Activated T-helper 2 cell treated with anti-CD3 and anti-CD28 coated beads, Interferon-gamma antibody, Interleukin-2, Interleukin-4, amounts not matched to agents 10 μg/mL and 5 μg/mL and 100 μg/mL, durations not matched to agents 14 hours and 24 hours and 36 hours (primary cell): Measurements from ENCODE around the gene SLC30A2. TPM values are rescaled to one million over a fixed set of nuclear protein-coding genes. Genes with fewer than 3 reads are reported as not detected.

ENCODE experiments used
- DNase-seq: peaks from one replicate; pipeline ENCODE4 v3.0.0; 2021; ENCODE audit warnings: low spot score
- H3K27ac Mint-ChIP-seq: one replicate; pipeline ENCODE4 v1.8.0; 2021; ENCODE audit warnings: mixed read lengths
- H3K27me3 Mint-ChIP-seq: one replicate; pipeline ENCODE4 v1.8.0; 2021; ENCODE audit warnings: low read depth, mixed read lengths
- H3K36me3 Mint-ChIP-seq: one replicate; pipeline ENCODE4 v1.8.0; 2021; ENCODE audit warnings: low read depth, mixed read lengths
- H3K4me1 Mint-ChIP-seq: one replicate; pipeline ENCODE4 v1.8.0; 2021; ENCODE audit warnings: low read depth, mixed read lengths
- H3K4me3 Mint-ChIP-seq: one replicate; pipeline ENCODE4 v1.8.0; 2021; ENCODE audit warnings: low read depth, mild to moderate bottlenecking, moderate library complexity, mixed read lengths
- H3K9me3 Mint-ChIP-seq: one replicate; pipeline ENCODE4 v1.8.0; 2021; ENCODE audit warnings: mixed read lengths
- intact Hi-C: fragments of 100-400 bp; cut with micrococcal nuclease; formaldehyde crosslinking; loops from one replicate; pipeline ENCODE4 v1.15.1; 2023
- total RNA-seq: library from RNA; stranded (reverse); gene quantifications from 2 replicates; pipeline ENCODE4 v1.2.3, GENCODE V29; 2022

Gene SLC30A2
- total RNA-seq, 1 donor from 2014 or later: not detected

DNA sequence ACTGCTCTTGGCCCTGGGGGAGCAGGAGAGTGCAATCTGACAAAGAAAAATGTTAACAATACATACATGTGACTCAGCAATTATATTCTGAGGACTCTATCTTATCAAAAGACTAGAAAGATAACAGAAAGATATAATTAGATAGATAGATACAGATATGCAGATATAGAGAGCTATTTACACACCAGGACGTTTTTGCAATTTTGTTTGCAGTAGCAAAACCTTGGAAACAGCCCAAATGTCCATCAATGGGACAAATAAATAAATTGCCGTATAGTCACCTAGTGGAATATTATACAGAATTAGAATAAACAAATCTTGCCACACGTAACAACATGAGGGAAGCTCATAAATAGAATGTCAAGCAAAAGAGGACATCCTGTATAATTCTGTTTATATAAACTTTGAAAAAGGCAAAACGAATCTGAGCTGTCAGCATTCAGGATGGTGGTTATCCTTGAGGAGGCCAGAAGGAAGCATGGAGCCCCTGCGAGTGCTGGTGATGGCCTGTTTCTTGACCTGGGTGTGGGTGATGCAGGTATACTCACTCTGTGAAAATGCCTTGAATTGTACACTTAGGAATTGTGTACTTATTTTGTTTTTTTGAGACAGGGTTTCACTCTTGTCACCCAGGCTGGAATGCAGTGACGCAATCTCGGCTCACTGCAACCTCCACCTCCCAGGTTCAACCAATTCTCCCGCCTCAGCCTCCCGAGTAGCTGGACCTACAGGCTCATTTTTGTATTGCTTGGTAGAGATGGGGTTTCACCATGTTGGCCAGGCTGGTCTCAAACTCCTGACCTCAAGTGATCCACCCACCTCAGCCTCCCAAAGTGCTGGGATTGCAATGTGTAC lies 34.3 kb upstream of the SLC30A2 start:
- H3K4me3 Mint-ChIP-seq: no peak overlapping the region
- no peak overlapping the region for H3K27ac Mint-ChIP-seq
- H3K27me3 Mint-ChIP-seq: peaks cover 44% of the 10 kb centered on the region
- H3K36me3 Mint-ChIP-seq: no peaks in the 10 kb centered on the region
- H3K4me1 Mint-ChIP-seq: peaks cover 11% of the 10 kb centered on the region
- no peaks in the 10 kb centered on the region for H3K9me3 Mint-ChIP-seq
- intact Hi-C loops: no loop called here
- DNase-seq: no peak

DNA sequence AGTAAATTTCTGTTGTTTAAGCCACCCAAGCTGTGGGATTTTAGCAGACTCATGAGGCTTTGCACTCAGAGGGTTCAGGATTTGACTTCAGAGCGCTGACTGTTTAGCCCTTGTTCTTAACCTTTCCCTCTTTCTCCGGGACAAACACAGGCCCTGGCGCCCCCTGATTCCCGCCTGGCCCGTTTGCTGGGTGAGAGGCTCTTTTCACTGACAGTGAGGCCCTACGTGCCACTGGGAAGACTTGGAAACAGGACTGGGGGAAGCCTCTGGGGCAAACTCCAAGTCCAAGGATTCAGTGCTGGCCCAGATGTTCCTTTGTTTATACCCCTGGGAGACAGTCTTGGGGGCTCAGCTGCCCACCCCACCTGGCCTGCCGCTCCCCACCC lies 33.3 kb upstream of the SLC30A2 start:
- H3K27me3 Mint-ChIP-seq: peaks cover 41% of the 10 kb centered on the region
- no peaks in the 10 kb centered on the region for H3K36me3 Mint-ChIP-seq
- no peaks in the 10 kb centered on the region for H3K9me3 Mint-ChIP-seq
- intact Hi-C loops: no loop called here
- no peak overlapping the region for H3K4me3 Mint-ChIP-seq
- peaks cover 11% of the 10 kb centered on the region for H3K4me1 Mint-ChIP-seq
- DNase-seq: no peak
- no peak overlapping the region for H3K27ac Mint-ChIP-seq

- H3K27ac Mint-ChIP-seq: no peak overlapping the region
- H3K4me3 Mint-ChIP-seq: no peak overlapping the region
- intact Hi-C loops: no loop called here
- DNase-seq: no peak
- no peaks in the 10 kb centered on the region for H3K9me3 Mint-ChIP-seq
- H3K36me3 Mint-ChIP-seq: no peaks in the 10 kb centered on the region
- H3K4me1 Mint-ChIP-seq: peaks cover 11% of the 10 kb centered on the region
- H3K27me3 Mint-ChIP-seq: peaks cover 38% of the 10 kb centered on the region
These were observed 32.6 kb upstream of the SLC30A2 start for GRCh38 chr1:26078286-26079177.

DNA sequence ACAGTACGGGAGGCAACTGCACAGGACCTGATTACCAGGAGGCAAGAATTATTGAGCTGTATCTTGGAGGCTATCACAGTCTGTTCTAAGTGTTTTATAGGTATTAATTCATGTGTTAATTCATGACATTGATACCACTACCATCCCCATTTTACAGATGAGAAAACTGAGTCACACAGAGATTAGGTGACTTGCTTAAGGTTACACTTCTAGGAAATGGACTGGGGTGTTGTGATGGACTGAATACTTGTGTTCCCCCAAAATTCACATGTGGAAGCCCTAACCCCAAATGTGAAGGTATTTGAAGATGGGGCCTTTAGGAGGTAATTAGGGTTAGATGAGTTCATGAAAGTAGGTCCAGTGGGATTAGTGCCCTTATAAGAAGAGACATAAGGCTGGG lies 31.6 kb upstream of the SLC30A2 start:
- no peak for DNase-seq
- no peaks in the 10 kb centered on the region for H3K36me3 Mint-ChIP-seq
- no peaks in the 10 kb centered on the region for H3K9me3 Mint-ChIP-seq
- H3K27me3 Mint-ChIP-seq: peaks cover 38% of the 10 kb centered on the region
- H3K27ac Mint-ChIP-seq: no peak overlapping the region
- no peak overlapping the region for H3K4me3 Mint-ChIP-seq
- intact Hi-C loops: no loop called here
- H3K4me1 Mint-ChIP-seq: peaks cover 11% of the 10 kb centered on the region

DNA sequence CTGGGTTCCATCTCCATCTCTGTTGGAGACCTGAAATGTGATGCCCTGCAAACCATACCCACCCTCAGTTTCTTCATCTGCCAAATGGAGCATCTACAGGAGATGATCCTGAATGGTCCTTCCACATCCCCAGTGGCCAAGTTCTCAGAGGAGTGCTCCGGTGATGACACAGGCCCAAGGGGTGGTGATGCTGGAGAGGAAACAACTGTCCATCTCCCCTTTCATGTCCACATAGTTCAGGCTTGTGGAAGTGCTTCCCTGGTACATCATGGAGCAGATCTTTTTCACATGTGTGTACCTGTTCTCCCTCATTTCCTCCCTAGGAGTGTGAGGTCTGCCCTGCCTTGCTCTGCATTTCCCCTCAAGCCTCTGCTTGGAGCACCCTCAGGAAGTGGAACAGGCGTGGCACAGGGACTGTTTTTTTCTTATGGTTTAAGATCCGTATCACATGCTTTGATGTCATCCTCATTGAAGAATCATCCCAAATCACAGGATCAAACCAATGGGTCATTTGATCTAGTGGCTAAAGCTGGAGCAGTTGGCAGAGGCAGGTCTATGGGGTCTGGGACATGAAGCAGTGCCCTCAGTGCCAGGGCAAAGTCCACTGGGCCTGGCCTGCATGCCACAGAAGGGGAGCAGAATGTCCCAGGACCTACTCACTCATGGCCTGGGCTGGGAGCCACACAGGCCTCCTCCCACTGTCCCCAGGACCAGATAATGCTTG lies 29.7 kb upstream of the SLC30A2 start:
- Mint-ChIP-seq H3K27me3 (peaks cover 50% of the 10 kb centered on the region), H3K4me3 (no peak overlapping the region), H3K9me3 (no peaks in the 10 kb centered on the region), H3K27ac (no peak overlapping the region), H3K4me1 (peaks cover 11% of the 10 kb centered on the region), H3K36me3 (no peaks in the 10 kb centered on the region)
- DNase-seq: no peak
- intact Hi-C loops: no loop called here

DNA sequence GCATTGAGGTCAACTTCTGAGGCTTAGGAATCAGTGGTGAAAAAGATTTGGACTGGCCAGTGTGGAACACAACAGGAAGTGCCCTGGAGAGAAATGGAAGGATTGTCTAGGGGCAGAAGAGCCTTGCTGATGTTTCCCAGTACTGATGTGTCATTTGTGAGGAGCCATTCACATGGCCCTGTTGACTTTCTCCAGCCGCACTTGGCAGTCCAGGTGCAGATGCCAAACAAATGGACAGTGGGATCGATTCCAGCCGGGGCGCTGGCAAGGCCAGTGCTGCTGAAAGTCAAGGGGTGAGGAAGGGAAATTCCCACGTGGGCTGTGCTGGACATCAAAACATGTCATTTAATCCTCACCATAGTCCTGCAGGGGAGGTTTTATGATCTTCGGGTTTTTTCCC lies 26.4 kb upstream of the SLC30A2 start:
- Mint-ChIP-seq H3K27ac (no peak overlapping the region), H3K36me3 (no peaks in the 10 kb centered on the region), H3K4me3 (no peak overlapping the region), H3K4me1 (peaks cover 11% of the 10 kb centered on the region), H3K9me3 (no peaks in the 10 kb centered on the region), H3K27me3 (peaks cover 46% of the 10 kb centered on the region)
- intact Hi-C loops: no loop called here
- DNase-seq: no peak

- Mint-ChIP-seq H3K4me3 (no peak overlapping the region), H3K27ac (no peak overlapping the region), H3K36me3 (no peaks in the 10 kb centered on the region), H3K9me3 (no peaks in the 10 kb centered on the region), H3K4me1 (peaks cover 5% of the 10 kb centered on the region), H3K27me3 (peaks cover 41% of the 10 kb centered on the region)
- intact Hi-C loops: no loop called here
- DNase-seq: no peak
These were observed 25.0 kb upstream of the SLC30A2 start for GRCh38 chr1:26070963-26071342.

GRCh38 chr1:26070296-26070962 lies 24.5 kb upstream of the SLC30A2 start:
- H3K9me3 Mint-ChIP-seq: no peaks in the 10 kb centered on the region
- no peak for DNase-seq
- H3K36me3 Mint-ChIP-seq: no peaks in the 10 kb centered on the region
- no peak overlapping the region for H3K4me3 Mint-ChIP-seq
- H3K27ac Mint-ChIP-seq: no peak overlapping the region
- peaks cover 39% of the 10 kb centered on the region for H3K27me3 Mint-ChIP-seq
- intact Hi-C loops: no loop called here
- peaks cover under 1% of the 10 kb centered on the region for H3K4me1 Mint-ChIP-seq

- intact Hi-C loops: no loop called here
- Mint-ChIP-seq H3K36me3 (no peaks in the 10 kb centered on the region), H3K9me3 (no peaks in the 10 kb centered on the region), H3K27me3 (peaks cover 37% of the 10 kb centered on the region), H3K4me1 (no peaks in the 10 kb centered on the region), H3K4me3 (no peak overlapping the region), H3K27ac (no peak overlapping the region)
- DNase-seq: no peak
These were observed 24.0 kb upstream of the SLC30A2 start for GRCh38 chr1:26069941-26070295.

DNA sequence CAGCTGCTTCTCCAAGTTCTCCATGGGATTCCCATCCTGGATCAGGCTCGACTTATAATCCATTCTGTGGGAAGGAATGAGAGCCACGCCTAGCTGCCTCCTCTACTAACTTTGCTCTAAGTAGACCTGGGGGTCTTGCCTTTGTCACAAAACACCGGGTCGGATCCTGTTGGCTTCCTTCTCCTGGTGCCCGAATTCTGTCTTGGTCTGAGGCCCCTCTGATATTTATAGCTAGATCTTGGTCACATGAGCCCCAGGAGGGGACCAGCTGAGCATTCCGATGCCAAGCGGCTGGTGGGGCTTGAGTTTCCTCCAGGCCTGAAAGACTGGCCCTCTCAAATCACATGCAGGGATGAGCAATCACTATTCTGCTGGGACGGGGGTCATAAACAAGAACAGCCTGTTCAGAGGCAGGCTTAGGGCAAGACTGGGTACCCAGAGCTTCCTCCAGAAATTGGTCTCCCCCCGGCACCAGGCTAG lies 21.6 kb upstream of the SLC30A2 start, which contains the start of gene TRIM63:
TRIM63 (minus strand) TSS at position 199 of the 480 bp plus-strand sequence; CDS start at position 63, 136 bp downstream.
- no peak for DNase-seq
- peaks cover 35% of the 10 kb centered on the region for H3K27me3 Mint-ChIP-seq
- intact Hi-C loops: no loop called here
- H3K4me1 Mint-ChIP-seq: no peaks in the 10 kb centered on the region
- H3K27ac Mint-ChIP-seq: no peak within 1 kb of the TSS
- H3K36me3 Mint-ChIP-seq: no peaks in the 10 kb centered on the region
- no peak within 1 kb of the TSS for H3K4me3 Mint-ChIP-seq
- H3K9me3 Mint-ChIP-seq: no peaks in the 10 kb centered on the region

DNA sequence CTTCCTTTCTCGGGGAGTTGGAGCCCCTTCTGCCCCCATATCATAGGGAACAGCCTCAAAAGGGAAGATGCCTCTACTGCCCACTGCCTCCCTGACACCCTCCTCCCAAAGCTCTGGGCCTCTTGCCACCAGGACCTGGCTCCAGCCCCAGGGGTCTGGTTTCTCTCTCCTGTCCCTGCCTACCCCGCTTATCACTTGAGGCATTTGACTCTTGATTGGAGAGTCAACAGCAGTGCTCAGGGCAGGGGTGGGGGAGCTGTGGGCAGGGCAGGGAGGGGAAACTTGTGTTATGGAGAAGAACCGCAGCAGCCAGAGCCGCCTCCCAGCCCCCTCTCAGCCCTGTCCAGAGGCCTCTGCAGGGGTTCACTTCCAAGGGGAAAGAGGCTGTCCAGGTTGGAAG lies 20.9 kb upstream of the SLC30A2 start:
- Mint-ChIP-seq H3K9me3 (no peaks in the 10 kb centered on the region), H3K4me1 (no peaks in the 10 kb centered on the region)

GRCh38 chr1:26066160-26066559 lies 20.2 kb upstream of the SLC30A2 start:
- Mint-ChIP-seq H3K4me3 (no peak overlapping the region), H3K36me3 (no peaks in the 10 kb centered on the region), H3K9me3 (no peaks in the 10 kb centered on the region), H3K27me3 (peaks cover 31% of the 10 kb centered on the region), H3K27ac (no peak overlapping the region), H3K4me1 (no peaks in the 10 kb centered on the region)
- DNase-seq: no peak
- intact Hi-C loops: no loop called here

More for the DNA sequence above, 20.9 kb upstream of the SLC30A2 start:
- no peak for DNase-seq
- no peak overlapping the region for H3K4me3 Mint-ChIP-seq
- H3K36me3 Mint-ChIP-seq: no peaks in the 10 kb centered on the region
- H3K27ac Mint-ChIP-seq: no peak overlapping the region
- H3K27me3 Mint-ChIP-seq: peaks cover 29% of the 10 kb centered on the region
- intact Hi-C loops: no loop called here
